MCF 10A (cell line): ENCODE results near the gene ADCK1. TPM values are rescaled to one million over a fixed set of nuclear protein-coding genes. Genes with fewer than 3 reads are reported as not detected.

ENCODE experiments used
- BruUV-seq: library from RNA; stranded (reverse); fragments of 400-500 nt; replicated peaks from 2 replicates; lab custom pipeline; 2021; lab: Mats Ljungman, UMichigan
- CTCF ChIA-PET: fragments of 300-600 bp; sonication (Branson Sonifier 250); formaldehyde crosslinking; extraction: SDS; loops from one replicate; lab custom pipeline; 2021; ENCODE audit warnings: antibody characterized with exemption, inconsistent platforms; lab: Yijun Ruan, JAX
- POLR2A ChIA-PET: fragments of 300-600, 350-650 bp; sonication (Branson Sonifier 250); formaldehyde crosslinking; extraction: SDS; loops from one replicate; lab custom pipeline; 2020; ENCODE audit warnings: antibody characterized with exemption, inconsistent platforms; lab: Yijun Ruan, JAX
- DNase-seq: peaks from one replicate; pipeline ENCODE4 v3.0.0-alpha.2; 2018; ENCODE audit not compliant: unreplicated experiment
- H3K27ac Mint-ChIP-seq: one replicate; pipeline ENCODE4 v1.8.0; 2022; ENCODE audit warnings: mild to moderate bottlenecking, low read depth, mixed read lengths; ENCODE audit not compliant: unreplicated experiment
- H3K27me3 Mint-ChIP-seq: one replicate; pipeline ENCODE4 v1.8.0; 2022; ENCODE audit warnings: mixed read lengths; ENCODE audit not compliant: insufficient read depth, unreplicated experiment
- H3K36me3 Mint-ChIP-seq: one replicate; pipeline ENCODE4 v1.8.0; 2022; ENCODE audit warnings: mild to moderate bottlenecking, moderate library complexity, mixed read lengths; ENCODE audit not compliant: insufficient read depth, unreplicated experiment
- H3K4me1 Mint-ChIP-seq: one replicate; pipeline ENCODE4 v1.8.0; 2022; ENCODE audit warnings: mixed read lengths; ENCODE audit not compliant: insufficient read depth, unreplicated experiment
- H3K4me3 Mint-ChIP-seq: one replicate; pipeline ENCODE4 v1.8.0; 2022; ENCODE audit warnings: mild to moderate bottlenecking, moderate library complexity, mixed read lengths; ENCODE audit not compliant: unreplicated experiment
- H3K9me3 Mint-ChIP-seq: one replicate; pipeline ENCODE4 v1.8.0; 2022; ENCODE audit warnings: mixed read lengths; ENCODE audit not compliant: unreplicated experiment
- intact Hi-C: fragments of 100-400 bp; cut with micrococcal nuclease; formaldehyde crosslinking; loops from 2 replicates; pipeline ENCODE4 v1.14.1; 2022
- total RNA-seq: library from RNA; stranded (reverse); gene quantifications from 2 replicates; pipeline ENCODE4 v1.2.3, GENCODE V29; 2022
- TF ChIP-seq, protein P1 (sequence below): fragments of 200-600 bp; IDR thresholded peaks from one replicate; pipeline ENCODE4 v1.8.0; 2022; ENCODE audit warnings: antibody characterized with exemption, mild to moderate bottlenecking; ENCODE audit not compliant: unreplicated experiment

Gene ADCK1
- total RNA-seq, 1 experiment from 2014 or later = 7.0 TPM

DNA sequence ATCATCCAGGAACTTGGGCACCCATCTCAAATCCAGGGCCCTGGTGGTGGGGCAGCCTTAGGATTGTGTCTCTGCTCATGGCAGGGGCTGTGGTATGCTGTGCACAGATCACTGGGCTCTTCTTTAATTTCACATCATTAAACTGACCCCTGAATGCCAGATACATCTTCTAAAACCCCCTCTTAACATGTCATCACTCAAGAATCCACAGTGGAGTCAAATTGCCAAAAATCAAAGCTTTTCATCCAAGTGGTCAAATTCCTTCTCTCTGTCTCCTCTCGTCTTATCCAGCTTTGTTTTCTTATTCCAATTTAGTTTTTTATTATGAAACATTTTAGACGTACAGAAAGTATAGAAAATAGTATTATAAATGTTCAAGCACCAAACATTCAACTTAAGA lies 97.5 kb downstream of the ADCK1 start:
- Mint-ChIP-seq H3K27me3 (no peaks in the 10 kb centered on the region), H3K36me3 (peaks cover 5% of the 10 kb centered on the region), H3K4me3 (no peak overlapping the region), H3K27ac (no peak overlapping the region), H3K4me1 (no peaks in the 10 kb centered on the region), H3K9me3 (no peaks in the 10 kb centered on the region)
- intact Hi-C loops = no loop called here
- CTCF ChIA-PET = no interaction called here
- POLR2A ChIA-PET = no interaction called here
- no TSS peak for BruUV-seq
- TF ChIP-seq, protein P1, sequence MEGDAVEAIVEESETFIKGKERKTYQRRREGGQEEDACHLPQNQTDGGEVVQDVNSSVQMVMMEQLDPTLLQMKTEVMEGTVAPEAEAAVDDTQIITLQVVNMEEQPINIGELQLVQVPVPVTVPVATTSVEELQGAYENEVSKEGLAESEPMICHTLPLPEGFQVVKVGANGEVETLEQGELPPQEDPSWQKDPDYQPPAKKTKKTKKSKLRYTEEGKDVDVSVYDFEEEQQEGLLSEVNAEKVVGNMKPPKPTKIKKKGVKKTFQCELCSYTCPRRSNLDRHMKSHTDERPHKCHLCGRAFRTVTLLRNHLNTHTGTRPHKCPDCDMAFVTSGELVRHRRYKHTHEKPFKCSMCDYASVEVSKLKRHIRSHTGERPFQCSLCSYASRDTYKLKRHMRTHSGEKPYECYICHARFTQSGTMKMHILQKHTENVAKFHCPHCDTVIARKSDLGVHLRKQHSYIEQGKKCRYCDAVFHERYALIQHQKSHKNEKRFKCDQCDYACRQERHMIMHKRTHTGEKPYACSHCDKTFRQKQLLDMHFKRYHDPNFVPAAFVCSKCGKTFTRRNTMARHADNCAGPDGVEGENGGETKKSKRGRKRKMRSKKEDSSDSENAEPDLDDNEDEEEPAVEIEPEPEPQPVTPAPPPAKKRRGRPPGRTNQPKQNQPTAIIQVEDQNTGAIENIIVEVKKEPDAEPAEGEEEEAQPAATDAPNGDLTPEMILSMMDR = no peak
- no peak for DNase-seq

- DNase-seq = no peak
- TF ChIP-seq, protein P1 = no peak
- Mint-ChIP-seq H3K36me3 (peaks cover 5% of the 10 kb centered on the region), H3K4me3 (no peak overlapping the region), H3K27ac (no peak overlapping the region), H3K9me3 (no peaks in the 10 kb centered on the region), H3K4me1 (no peaks in the 10 kb centered on the region), H3K27me3 (no peaks in the 10 kb centered on the region)
- ChIA-PET CTCF (no interaction called here), POLR2A (no interaction called here)
- intact Hi-C loops = no loop called here
- no TSS peak for BruUV-seq
Observed at GRCh38 chr14:77902811-77903210, 102.9 kb downstream of the ADCK1 start.

- CTCF ChIA-PET = no interaction called here
Observed at GRCh38 chr14:77903221-77903620, 103.3 kb downstream of the ADCK1 start.

GRCh38 chr14:77903937-77904617 lies 104.2 kb downstream of the ADCK1 start:
- ChIA-PET CTCF (no interaction called here), POLR2A (no interaction called here)
- no peak overlapping the region for H3K27ac Mint-ChIP-seq
- BruUV-seq = no TSS peak
- peaks cover 7% of the 10 kb centered on the region for H3K4me1 Mint-ChIP-seq
- TF ChIP-seq, protein P1 = no peak
- H3K36me3 Mint-ChIP-seq = peaks cover 5% of the 10 kb centered on the region
- H3K9me3 Mint-ChIP-seq = no peaks in the 10 kb centered on the region
- no peaks in the 10 kb centered on the region for H3K27me3 Mint-ChIP-seq
- intact Hi-C loops = no loop called here
- DNase-seq = no peak
- H3K4me3 Mint-ChIP-seq = no peak overlapping the region

More at GRCh38 chr14:77903221-77903620, 103.3 kb downstream of the ADCK1 start:
- Mint-ChIP-seq H3K9me3 (no peaks in the 10 kb centered on the region), H3K27me3 (no peaks in the 10 kb centered on the region), H3K36me3 (peaks cover 5% of the 10 kb centered on the region), H3K4me1 (no peaks in the 10 kb centered on the region), H3K27ac (no peak overlapping the region), H3K4me3 (no peak overlapping the region)
- intact Hi-C loops = no loop called here
- DNase-seq = no peak
- no TSS peak for BruUV-seq
- POLR2A ChIA-PET = no interaction called here
- TF ChIP-seq, protein P1 = no peak
